ENCODE data around the gene SCYGR2.

SCYGR2 gene

DNA sequence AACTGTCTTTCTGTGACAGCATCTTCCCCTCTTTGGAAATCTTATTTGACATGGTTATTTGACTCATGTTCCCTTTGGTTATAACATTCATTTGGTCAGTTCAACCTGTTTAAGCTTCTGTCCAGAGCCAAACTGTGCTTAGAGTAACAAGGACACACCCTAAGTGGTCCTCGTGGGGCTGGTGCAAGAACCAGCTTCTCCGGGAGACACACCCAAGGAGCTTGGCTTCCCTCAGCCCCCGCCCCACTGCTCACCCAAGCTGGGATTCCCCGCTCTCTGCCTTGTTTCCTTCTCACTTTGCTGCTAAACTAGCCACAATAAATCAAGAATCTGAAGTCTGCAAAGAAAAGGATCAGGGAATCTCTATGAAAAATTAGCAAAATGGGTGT, 14.6 kb downstream of the SCYGR2 start:
- DNase-seq = no peak

DNA sequence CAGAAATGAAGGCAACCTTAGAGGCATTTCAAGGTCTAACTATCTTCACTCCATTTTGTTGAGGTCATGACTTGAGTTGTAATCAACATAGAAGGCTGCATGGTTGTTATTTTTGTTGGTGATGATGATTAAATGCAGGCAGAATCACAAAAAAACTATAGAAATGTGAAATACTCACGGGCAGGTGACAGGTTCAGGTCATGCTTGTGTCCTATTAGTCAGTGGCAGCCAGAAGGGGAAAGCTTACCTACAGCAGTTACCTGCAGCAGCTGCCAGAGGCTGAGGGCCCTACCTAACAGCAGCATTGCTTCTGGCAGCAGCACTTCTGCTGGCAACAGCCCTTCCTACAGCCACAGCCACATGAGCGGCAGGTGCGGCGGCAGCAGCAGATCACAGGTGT, 15.6 kb downstream of the SCYGR2 start:
- DNase-seq = no peak

DNA sequence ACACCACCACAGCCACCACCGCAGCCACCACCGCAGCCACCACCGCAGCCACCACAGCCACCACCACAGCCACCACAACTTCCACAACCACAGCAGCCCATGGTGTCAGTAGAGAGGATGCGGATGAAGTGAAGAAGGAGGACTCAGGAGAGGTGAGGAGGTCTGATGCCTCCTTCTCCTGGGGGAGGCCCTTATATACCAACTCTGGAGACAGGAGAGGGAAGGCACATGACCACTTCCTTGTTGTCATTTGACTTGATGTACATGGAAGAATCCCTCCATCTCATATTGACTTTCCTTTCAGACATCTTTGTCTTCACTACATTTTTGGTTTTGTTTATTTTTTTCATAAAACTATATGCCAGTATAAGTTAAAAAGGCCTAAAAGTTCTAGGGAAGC, 16.0 kb downstream of the SCYGR2 start, which contains the start of gene SCYGR3:
TSS of gene SCYGR3 (minus strand) at position 101 of the 400 bp plus-strand sequence. CDS start at position 101, 0 bp downstream.
- no peak for DNase-seq

DNA sequence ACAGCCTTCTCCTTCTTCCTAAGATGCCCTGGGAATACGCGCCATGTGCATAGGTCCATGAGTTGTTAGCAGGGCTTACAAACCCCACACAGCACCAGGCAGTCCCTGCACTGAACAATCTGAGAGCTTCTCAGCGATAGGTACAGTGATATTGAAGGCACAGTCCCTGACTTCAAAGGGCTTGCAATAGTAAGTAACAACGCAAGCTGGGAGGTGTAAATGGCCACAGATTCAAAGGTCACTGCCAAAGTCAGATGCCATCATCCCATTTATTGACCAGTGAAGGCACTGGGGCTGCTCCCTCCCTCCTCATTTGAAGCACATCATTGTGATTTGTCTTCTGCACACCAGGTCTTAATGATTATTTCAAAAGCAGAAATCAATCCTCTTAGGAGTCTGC, 16.5 kb downstream of the SCYGR2 start:
- DNase-seq = no peak

DNA sequence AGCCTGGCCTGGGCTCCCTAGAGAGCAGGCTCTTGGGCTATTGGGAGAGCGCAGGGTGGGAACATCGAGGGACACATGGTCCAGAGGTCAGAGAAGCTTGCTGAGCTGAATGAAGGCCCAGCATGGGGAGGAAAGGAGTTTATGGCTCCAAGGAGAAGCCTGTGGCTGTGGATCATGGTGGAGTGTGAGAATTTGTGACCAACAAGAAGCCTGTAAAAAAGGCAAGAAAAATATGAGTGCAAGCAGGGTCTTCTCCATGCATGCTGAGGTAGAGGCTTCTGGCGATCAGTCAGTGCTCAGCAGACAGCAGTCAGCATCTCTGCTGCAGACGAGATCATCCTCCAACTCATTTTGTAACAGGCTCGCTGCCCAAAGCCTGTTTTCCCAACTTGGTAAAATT, 17.2 kb downstream of the SCYGR2 start:
- no peak for DNase-seq

DNA sequence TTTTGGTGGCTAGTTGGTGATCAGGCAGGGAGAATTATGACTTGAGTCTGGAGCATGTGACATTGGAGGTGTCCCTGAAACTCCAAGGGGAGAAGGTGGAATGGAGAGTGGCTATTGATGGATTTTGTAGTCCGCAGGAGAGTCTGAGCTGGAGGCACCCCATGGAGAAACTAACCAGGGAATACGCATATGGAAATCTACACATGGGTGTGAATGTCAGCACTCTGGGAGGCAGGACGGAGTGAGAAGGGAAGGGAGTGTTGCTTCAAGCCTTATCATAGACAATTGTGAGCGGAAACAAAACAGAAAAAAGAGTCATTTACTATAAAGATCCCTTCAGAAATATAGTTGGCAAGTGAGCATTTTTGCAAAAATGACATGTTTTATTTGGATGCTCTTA, 17.9 kb downstream of the SCYGR2 start:
- DNase-seq = no peak

DNA sequence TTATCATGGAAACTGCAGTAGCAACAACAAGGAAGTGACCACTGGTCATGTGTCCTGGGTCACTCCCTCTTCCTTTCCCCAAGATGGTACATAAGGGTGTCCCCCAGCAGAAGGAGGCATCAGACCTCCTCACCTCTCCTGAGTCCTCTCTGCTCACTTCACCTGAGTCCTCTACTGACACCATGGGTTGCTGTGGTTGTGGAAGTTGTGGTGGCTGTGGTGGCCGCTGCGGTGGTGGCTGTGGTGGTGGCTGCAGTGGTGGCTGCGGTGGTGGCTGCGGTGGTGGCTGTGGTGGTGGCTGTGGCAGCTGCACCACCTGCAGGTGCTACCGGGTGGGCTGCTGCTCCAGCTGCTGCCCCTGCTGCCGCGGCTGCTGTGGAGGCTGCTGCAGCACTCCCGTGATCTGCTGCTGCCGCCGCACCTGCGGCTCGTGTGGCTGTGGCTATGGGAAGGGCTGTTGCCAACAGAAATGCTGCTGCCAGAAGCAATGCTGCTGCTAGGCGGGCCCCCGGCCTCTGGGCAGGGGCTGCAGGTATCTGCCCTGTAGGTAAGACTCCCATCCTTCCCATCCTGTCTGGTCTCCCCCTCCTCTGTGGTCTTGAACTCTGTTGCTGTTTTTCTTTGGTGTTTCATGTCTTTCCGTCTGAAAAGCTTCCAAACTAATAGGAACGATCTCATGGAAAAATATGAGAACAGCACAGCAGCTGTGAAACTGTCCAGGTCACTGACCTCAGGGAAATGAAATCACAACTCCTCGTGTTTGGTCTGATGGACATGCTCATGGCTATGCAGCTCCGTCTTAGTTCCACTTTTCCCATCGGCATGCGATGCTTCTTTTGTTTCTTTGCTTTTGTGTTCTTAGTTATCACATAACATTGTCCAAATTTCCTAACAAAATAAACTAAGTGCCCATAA, 18.9 kb downstream of the SCYGR2 start, which contains the start of gene SCYGR4:
TSS of gene SCYGR4 (plus strand) at position 183 of the 915 bp plus-strand sequence. CDS start at position 183, 0 bp downstream.
- DNase-seq = no peak

DNA sequence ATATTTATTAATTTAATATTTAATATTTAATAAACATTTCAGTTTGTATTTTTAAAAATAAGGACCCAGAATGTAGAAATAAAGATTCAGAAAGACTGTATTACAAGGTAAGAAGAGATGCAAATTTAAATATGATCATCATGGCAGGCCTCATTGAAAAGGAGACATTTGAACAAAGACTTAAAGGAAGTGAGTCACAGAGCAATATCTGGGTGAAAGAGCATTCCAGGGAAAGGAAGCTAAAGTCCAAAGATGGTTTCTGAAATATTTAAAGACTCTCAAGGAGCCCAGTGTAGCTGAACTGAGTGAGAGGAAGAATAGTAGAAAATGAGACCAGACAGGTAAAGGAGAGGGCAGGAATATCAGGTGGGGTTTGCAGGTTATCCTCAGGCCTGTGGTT, 24.5 kb downstream of the SCYGR2 start:
- no peak for DNase-seq

DNA sequence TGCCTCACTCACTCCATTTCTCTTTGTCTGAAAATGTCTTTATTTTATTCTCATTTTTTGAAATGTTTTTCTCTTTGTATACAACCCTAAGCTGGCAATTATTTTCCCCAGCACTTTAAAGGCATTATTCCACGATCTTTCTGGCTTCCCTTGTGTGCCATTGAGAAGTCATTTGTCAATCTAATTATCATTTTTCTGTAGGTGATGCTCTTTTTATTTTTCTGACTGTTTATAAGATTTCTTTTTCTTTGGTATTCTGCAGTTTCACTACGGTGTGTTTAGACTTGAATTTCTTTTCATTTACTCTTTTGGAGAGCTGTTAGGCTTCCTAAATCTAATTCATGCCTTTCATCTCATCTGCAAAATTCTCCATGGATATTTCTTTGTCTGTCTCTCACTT, 26.7 kb downstream of the SCYGR2 start:
- DNase-seq = no peak

DNA sequence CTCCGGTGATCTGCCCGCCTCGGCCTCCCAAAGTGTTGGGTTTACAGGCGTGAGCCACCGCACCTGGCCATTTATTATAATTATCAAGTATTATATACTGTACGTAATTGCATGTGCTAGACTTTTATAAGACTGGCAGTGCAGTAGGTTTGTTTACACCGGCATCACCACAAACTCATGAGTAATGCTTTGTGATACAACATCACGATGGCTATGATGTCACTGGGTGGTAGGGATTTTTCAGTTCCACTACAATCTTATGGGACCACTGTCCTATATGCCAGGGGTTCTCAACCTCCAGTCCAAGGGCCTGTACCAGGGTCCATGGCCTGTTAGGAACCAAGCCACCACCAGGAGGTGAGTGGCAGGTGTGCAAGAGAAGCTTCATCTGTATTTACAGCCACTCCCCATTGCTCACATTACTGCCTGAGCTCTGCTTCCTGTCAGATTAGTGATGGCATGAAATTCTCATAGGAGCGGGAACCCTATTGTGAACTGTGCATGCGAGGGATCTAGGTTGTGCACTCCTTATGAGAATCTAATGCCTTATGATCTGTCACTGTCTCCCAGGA, 28.0 kb downstream of the SCYGR2 start:
- no peak for DNase-seq

DNA sequence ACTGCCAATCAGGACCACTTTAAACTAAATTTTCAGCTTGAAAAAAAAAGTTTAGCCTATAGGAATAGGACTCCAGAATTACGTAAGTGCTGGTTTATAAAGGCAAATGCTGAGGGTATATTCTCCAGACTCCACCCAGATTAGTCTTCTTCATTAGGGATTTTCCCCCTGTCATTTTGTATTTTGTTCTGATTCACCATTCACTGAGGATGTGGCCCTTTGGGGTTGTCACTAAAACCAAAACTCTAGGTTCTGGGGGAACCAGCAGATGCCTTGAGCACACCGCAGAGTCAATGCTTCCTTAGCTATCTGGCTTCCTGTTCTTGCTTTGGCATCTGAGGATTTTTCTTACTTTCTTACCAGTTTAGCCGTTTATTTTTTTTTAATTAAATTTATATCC, 29.1 kb downstream of the SCYGR2 start:
- no peak for DNase-seq

DNA sequence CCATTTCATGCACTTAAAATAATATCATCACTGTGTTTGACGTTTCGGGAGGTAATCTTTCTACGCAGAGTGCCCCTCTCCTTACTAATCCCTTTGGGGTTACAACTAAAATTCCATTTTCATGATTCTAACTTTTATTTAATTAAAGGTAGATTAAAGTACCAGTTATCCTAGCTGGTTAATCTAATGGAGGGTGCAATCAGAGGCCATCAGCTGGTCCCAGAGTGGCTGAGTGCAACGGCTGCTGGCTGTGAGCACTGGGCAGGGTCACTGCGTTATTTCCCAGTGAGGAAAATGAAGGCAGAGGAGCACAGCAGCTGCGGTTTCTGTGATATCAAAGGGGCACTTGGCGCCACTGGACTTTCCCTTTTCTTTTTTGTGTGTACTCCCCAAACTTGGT, 30.7 kb downstream of the SCYGR2 start:
- DNase-seq = no peak

DNA sequence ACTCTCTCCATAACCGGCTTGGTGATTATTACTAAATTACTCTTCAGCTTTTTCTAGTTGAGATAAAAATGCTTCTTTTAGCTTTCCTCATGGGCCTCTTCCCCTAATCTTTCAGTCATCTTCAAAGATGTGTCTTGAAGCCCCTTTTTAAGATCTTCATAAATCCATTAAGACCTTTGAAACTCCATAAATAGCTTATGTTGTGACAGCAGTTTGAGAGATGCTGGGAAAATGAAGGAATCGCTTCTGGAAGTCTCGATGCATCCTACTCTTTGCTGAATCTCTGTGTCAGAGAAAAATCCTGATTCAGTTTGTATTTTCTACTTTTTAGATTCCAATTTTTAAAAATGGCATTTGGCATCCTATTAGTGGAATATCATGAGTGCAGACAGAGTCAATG, 31.6 kb downstream of the SCYGR2 start:
- DNase-seq = no peak

DNA sequence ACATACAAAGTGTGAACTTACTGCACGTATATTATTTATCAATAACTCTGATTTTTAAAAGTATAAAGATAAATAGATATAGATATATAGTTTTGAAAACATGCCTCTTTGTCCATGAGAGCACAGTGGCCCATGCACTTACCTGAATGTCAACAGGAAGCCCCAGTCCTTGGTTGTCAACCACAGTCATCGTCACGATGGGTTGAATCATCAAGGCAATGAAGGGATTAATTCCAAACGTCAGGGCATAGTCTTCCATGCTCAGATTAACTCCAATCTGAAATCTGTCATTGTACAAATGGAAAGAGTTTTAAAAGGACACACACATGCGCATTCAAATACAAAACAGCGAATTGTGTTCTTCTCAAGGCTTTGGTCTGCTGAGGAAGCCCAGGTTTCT, 34.1 kb downstream of the SCYGR2 start:
- DNase-seq = no peak

DNA sequence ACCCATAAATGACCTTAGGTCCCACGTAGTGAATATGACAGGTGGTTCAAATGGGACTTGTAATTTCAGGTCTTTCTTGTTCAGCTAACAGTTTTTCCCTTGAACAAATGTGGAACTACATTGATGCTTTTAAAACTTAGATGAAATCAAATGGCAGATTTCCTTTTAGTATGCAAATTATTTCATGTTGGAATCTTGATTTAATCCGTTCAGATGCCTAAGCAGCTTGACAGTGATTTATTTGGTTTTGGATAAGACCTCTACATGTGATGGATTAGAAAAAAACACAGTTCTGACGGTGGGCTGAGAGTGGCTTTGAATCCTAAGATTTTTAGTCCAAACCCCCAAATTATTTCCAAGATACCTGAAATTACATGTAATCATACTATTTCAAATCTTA, 35.5 kb downstream of the SCYGR2 start:
- no peak for DNase-seq

DNA sequence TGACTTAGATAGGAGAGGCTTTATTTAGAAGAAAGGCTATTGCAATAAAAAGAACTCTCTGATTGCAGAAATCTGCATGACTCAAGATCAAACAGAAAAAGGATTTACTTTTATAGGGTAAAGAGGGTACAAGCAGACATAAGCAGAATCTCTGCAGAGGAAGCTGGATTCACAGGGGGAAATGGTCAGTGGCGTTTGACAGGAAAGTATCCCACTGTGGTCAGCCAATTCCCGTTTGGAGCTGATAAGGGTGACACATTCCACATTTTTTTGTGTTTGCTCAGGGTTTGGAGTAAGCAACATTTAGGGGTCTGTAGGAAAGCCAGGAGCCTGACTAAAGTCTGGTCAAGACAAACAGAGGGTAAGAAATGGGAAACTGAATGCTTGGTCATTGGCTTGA, 44.0 kb downstream of the SCYGR2 start:
- DNase-seq = no peak

DNA sequence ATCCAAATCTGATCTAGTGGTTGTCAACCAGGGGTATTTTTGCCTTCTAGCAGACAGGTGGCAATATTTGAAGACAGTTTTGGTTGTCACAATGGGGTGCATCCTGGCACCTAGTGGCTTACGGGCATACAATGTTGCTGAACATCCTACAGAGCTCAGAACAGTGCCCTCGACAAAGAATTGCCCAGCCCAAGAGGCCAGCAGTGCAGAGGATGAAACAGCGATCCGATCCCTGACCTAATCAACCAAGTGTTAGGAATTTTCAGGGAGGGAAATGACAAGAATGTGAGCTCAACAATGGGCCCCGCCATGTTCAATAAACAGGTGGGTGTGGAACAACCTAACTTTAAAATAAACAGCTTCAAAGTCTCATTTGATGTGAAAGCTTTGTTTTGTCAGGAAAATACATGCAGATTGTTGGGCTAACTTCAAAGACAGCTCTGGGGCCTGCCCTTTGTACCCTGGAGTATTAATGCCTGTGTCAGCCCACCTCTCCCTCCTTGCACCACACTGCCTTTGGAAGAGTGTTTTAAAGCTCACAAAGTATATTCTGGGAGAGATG, 45.4 kb downstream of the SCYGR2 start:
- no peak for DNase-seq
